HEK293T (cell line): ENCODE measurements around the gene TBC1D10B.

Experiments used
- BHLHE40 ChIP-seq: fragments of 450-650 bp; IDR thresholded peaks from 2 replicates; pipeline ENCODE4 v1.6.1; 2016; ENCODE audit warnings: mild to moderate bottlenecking, moderate library complexity, borderline replicate concordance
- CTBP1 ChIP-seq: fragments of 450-650 bp; IDR thresholded peaks from 2 replicates; pipeline ENCODE4 v1.6.1; 2016; ENCODE audit warnings: borderline replicate concordance
- ELF4 ChIP-seq: fragments of 450-650 bp; IDR thresholded peaks from 2 replicates; pipeline ENCODE4 v1.6.1; 2017; ENCODE audit warnings: antibody characterized with exemption
- FOXA1 ChIP-seq: fragments of 450-650 bp; IDR thresholded peaks from 2 replicates; pipeline ENCODE4 v1.6.1; 2016; ENCODE audit warnings: mild to moderate bottlenecking
- FOXK2 ChIP-seq: fragments of 450-650 bp; IDR thresholded peaks from 2 replicates; pipeline ENCODE4 v1.6.1; 2016; ENCODE audit warnings: mild to moderate bottlenecking
- FOXM1 ChIP-seq: fragments of 450-650 bp; IDR thresholded peaks from 2 replicates; pipeline ENCODE4 v1.6.1; 2017; ENCODE audit warnings: mild to moderate bottlenecking, borderline replicate concordance
- NFRKB ChIP-seq: fragments of 450-650 bp; IDR thresholded peaks from 2 replicates; pipeline ENCODE4 v1.6.1; 2016; ENCODE audit warnings: mild to moderate bottlenecking, moderate library complexity
- SP1 ChIP-seq: fragments of 450-650 bp; IDR thresholded peaks from 2 replicates; pipeline ENCODE4 v1.6.1; 2017
- SUZ12 ChIP-seq: fragments of 450-650 bp; IDR thresholded peaks from 2 replicates; pipeline ENCODE4 v1.6.1; 2016; ENCODE audit warnings: mild to moderate bottlenecking
- ZNF384 ChIP-seq: fragments of 450-650 bp; IDR thresholded peaks from 2 replicates; pipeline ENCODE4 v1.6.1; 2016

GRCh38 chr16:30406795-30407101 lies 36.5 kb upstream of the TBC1D10B start:
- TF ChIP-seq CTBP1, result no peak
- no peak for TF ChIP-seq NFRKB
- TF ChIP-seq ZNF384, result no peak
- TF ChIP-seq BHLHE40, result no peak
- no peak for TF ChIP-seq FOXA1
- no peak for TF ChIP-seq SP1
- no peak for TF ChIP-seq FOXM1
- TF ChIP-seq FOXK2, result no peak
- TF ChIP-seq SUZ12, result no peak
- no peak for TF ChIP-seq ELF4
